Adipocyte (in vitro differentiated cells): ENCODE results near the gene BARHL2.

Experiments used
- DNase-seq: peaks from one replicate; pipeline ENCODE4 v3.0.0-alpha.2; 2015; ENCODE audit warnings: low read depth
- H3K27me3 ChIP-seq: replicated peaks from 2 replicates; pipeline ENCODE4 v1.7.0; 2013; ENCODE audit warnings: mild to moderate bottlenecking, low read length, moderate library complexity; ENCODE audit not compliant: control insufficient read depth, insufficient read depth
- H3K36me3 ChIP-seq: 2 replicates; pipeline ENCODE4 v1.7.0; 2013; ENCODE audit warnings: low read length, mild to moderate bottlenecking, moderate library complexity; ENCODE audit not compliant: control insufficient read depth, insufficient read depth, severe bottlenecking
- H3K4me1 ChIP-seq: 2 replicates; pipeline ENCODE4 v1.7.0; 2013; ENCODE audit warnings: mild to moderate bottlenecking, low read length, moderate library complexity; ENCODE audit not compliant: control insufficient read depth, insufficient read depth
- H3K4me3 ChIP-seq: 2 replicates; pipeline ENCODE4 v1.7.0; 2013; ENCODE audit warnings: mild to moderate bottlenecking, low read length, moderate library complexity
- H3K9ac ChIP-seq: 2 replicates; pipeline ENCODE4 v1.7.0; 2013; ENCODE audit warnings: mild to moderate bottlenecking, low read length, moderate library complexity
- H3K9me3 ChIP-seq: 2 replicates; pipeline ENCODE4 v1.7.0; 2013; ENCODE audit warnings: mild to moderate bottlenecking, low read length, moderate library complexity; ENCODE audit not compliant: control insufficient read depth

Gene BARHL2

DNA sequence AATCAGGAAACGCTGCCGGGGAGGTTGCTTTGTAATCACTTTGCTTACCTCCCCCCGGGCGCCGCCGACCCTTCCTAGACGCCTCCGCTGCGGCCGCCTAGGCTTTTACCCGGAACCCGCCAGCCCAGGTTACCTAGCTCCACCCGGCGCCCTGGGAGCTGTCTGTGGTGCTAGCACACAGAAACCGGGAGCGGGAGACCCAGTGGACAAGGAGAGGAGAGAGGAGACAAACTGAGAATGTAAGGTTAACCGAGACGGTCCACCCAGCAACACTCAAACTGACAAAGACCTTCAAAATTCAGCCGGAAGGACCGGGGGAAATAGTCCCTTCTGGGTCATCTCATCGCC is 9.8 kb downstream of the BARHL2 start:
- peak overlapping the region; percentile 70 for H3K4me3 ChIP-seq
- H3K9ac ChIP-seq = no peak overlapping the region
- DNase-seq = peak; percentile 51
- H3K9me3 ChIP-seq = peaks cover 5% of the 10 kb centered on the region
- H3K27me3 ChIP-seq = peaks cover 85% of the 10 kb centered on the region
- H3K4me1 ChIP-seq = peaks cover 5% of the 10 kb centered on the region
- no peaks in the 10 kb centered on the region for H3K36me3 ChIP-seq

DNA sequence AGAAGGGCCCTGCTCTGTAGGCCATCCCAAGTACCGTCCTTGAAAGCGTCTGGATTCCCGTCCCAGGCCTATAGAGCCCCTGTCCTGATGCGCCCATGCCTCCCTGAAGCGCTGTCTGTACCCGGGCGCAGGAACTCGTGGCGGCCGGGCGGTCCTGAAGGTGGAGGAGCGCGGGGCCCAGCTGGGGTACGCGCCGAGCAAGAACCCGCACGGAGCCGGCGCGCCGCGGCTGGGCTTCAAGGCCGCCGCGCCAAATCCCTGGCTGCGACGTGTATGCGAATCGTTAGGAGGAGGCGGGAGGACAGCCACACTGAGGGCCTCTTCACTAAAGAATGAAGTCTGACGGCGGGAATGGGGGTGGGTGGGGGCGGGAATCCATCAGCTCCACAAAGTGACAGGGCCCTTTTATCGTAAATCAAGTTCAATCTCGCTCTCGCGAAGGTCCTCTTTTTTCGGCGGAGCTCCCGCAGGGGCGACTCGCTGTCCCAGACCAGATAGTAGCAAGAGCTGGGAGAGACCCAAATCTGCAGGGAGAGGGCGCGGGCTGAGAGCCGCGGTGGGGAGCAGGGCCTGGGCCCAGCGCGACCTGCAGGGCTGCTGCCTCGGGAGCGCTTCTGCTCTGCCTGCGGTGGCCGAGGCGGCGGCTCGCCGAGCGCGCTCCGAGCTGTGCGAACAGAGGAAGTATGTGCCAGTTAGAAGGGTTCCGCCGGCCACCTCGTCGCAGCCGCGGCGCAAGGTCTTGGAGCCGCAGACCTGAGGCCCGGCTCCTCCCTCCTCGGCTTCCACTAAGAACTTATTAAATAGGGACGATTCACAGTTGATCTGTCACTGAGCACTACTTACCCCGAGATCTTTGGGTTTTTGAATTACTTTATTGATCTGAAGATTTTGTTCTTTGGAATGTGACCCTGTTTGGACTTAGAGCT is 10.4 kb downstream of the BARHL2 start:
- Histone ChIP-seq H3K9ac (no peak overlapping the region), H3K4me3 (peak overlapping the region; percentile 70), H3K27me3 (peaks cover 86% of the 10 kb centered on the region), H3K9me3 (peaks cover 5% of the 10 kb centered on the region), H3K36me3 (no peaks in the 10 kb centered on the region), H3K4me1 (peaks cover 5% of the 10 kb centered on the region)
- no peak for DNase-seq

DNA sequence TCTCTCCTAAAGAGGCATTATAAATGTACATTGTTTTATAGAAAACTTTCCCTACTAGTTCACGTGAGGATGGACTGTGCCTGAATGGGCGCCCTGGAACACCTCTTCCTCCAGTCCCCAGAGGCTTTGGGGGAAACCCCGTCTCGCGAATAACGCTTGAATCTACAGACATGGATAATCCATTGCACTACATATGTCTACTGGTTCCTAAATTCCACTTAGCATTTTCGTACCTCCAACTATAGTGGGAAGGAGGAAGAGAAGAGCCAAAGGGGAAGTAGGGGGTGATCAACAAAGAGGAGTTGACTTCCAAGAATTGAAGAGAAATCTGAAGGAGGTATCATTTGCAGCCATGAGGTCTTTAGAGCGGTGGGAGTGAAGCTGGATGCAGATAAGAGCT is 11.1 kb downstream of the BARHL2 start:
- DNase-seq = no peak
- peaks cover 79% of the 10 kb centered on the region for H3K27me3 ChIP-seq
- H3K9ac ChIP-seq = no peak overlapping the region
- H3K4me3 ChIP-seq = no peak overlapping the region
- H3K9me3 ChIP-seq = peaks cover 5% of the 10 kb centered on the region
- no peaks in the 10 kb centered on the region for H3K36me3 ChIP-seq
- peaks cover 5% of the 10 kb centered on the region for H3K4me1 ChIP-seq

DNA sequence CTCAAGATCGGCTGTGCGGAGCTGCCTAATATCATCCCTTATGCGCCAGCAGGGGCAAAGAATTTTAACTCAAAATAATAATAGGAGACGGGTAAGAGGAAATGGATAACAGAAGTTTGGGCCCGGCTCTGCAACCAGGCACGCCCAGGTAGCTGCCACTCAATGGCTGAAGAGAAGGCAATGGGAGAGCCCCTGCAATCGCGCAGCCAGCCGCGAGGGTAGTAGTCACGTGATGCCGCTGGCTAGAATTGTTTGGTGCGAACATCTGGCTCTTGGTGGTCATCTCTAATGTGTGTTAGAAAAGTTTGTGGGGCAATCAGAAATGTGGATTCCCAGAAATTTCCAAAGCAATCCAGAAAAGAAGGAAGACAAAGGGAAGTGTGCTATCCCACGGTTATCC is 12.3 kb downstream of the BARHL2 start:
- H3K9ac ChIP-seq = no peak overlapping the region
- DNase-seq = no peak
- no peak overlapping the region for H3K4me3 ChIP-seq
- H3K27me3 ChIP-seq = peaks cover 69% of the 10 kb centered on the region
- H3K9me3 ChIP-seq = peaks cover 5% of the 10 kb centered on the region
- H3K36me3 ChIP-seq = no peaks in the 10 kb centered on the region
- peaks cover 5% of the 10 kb centered on the region for H3K4me1 ChIP-seq

DNA sequence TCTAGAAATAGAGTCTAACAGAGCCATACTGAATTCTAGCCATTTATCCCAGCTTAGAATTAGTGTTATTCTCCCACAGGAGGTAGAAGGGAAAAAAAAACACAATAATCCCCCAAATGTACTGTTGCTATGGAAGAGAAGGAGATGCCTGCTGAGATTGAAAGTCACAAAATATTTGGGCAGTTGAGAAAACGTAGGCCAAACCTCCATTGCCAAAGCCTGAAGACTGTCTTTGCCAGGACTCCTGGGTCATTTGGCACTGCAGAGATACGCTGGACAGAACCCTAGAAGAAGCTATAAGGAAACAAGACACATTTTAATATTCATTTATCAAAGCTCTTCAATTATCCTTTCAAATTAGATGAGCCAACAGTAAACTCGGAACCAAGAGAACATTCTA is 22.3 kb downstream of the BARHL2 start:
- DNase-seq = no peak
- Histone ChIP-seq H3K9me3 (no peaks in the 10 kb centered on the region), H3K36me3 (no peaks in the 10 kb centered on the region), H3K4me3 (no peak overlapping the region), H3K9ac (no peak overlapping the region), H3K27me3 (peaks cover 5% of the 10 kb centered on the region), H3K4me1 (no peaks in the 10 kb centered on the region)

DNA sequence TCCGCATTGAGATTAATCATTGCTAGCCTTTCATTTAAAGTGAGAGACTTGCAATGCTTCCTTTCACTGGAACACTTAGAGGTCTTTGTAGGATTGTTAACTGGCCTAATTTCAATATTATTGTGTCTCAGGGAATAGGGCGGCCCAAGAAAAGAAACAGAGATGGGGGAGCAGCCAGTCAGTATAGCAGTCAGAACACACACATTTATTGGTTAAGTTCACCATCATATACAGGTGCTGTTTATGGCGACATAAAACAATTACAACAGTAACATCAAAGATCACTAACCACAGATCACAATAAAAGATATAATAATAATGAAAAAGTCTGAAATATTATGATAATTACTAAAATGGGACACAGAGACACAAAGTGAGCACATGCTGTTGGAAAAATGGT is 29.4 kb downstream of the BARHL2 start:
- no peaks in the 10 kb centered on the region for H3K36me3 ChIP-seq
- no peak overlapping the region for H3K9ac ChIP-seq
- H3K27me3 ChIP-seq = no peaks in the 10 kb centered on the region
- no peak overlapping the region for H3K4me3 ChIP-seq
- DNase-seq = no peak
- H3K4me1 ChIP-seq = no peaks in the 10 kb centered on the region
- H3K9me3 ChIP-seq = no peaks in the 10 kb centered on the region

DNA sequence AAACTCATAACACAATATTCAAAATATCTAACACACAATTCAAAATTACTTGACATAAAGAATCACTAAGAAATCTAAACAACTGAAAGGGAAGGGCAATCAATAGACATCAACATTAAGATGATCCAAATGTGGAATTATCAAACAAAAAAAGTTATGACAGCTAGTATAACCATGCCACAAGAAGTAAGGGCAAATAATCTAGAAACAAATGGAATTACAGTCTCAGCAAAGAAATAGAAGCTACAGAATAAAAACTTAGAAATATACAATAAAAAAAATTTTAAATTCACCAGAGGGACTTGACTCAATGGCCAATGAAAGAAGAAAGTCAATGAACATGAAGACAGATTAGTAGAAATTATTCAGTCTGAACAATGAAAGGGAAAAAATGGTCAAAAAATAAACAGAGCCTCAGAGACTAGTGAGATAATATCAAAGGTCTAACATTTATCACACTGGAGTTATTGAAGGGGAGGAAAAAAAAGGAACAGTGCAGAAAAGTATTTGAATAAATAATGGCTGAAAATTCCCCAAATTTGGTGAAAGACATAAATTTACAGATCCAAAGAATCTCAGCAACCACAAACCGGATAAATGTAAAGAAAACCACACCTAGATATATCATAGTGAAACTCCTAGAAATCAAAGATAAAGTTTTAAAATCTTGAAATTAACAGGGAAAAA is 41.8 kb downstream of the BARHL2 start:
- Histone ChIP-seq H3K9ac (no peak overlapping the region), H3K4me1 (no peaks in the 10 kb centered on the region), H3K4me3 (no peak overlapping the region), H3K36me3 (no peaks in the 10 kb centered on the region), H3K27me3 (no peaks in the 10 kb centered on the region), H3K9me3 (peaks cover 18% of the 10 kb centered on the region)
- no peak for DNase-seq

DNA sequence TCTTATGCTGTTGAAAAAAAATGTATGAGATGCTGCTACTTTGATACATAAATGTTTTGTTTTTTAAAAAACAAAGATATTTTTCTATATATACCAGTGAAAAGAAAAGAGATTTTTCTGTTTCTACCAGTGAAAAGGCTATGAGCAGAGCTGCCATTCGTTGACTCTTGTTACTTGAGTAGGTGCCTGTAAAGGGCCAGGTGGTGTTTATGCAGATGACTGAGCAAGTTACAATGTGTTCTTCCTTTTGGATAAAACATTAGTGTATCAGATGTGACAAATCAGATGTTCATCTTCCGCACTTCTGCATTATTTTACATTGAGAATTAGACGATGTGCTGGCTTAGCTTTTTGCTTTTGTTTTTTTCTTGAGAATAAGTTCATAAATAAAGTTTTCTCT is 45.4 kb downstream of the BARHL2 start:
- no peaks in the 10 kb centered on the region for H3K27me3 ChIP-seq
- peaks cover 18% of the 10 kb centered on the region for H3K9me3 ChIP-seq
- no peak overlapping the region for H3K4me3 ChIP-seq
- H3K36me3 ChIP-seq = no peaks in the 10 kb centered on the region
- no peaks in the 10 kb centered on the region for H3K4me1 ChIP-seq
- H3K9ac ChIP-seq = no peak overlapping the region
- DNase-seq = no peak

DNA sequence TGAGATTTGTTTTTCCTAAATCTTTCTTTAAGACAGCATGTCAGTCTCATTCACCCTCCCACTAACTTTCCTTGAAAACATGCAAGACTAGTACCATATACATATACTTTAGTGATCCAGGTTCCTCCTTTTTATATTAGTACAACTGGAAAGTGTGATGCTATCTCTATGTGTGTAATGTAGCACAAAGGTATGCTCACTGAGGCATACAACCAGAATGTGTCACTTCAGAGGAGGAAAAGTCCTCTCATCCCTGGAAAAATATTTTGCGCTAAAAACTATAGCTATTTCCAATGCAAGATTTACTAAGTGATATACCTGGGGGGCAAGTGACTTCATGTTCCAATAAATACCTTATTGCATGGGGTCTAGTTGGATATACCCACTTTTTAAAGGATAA is 45.9 kb downstream of the BARHL2 start:
- no peaks in the 10 kb centered on the region for H3K27me3 ChIP-seq
- no peak overlapping the region for H3K9ac ChIP-seq
- no peaks in the 10 kb centered on the region for H3K4me1 ChIP-seq

More for the DNA sequence above, 45.9 kb downstream of the BARHL2 start:
- DNase-seq = no peak
- no peak overlapping the region for H3K4me3 ChIP-seq
- H3K36me3 ChIP-seq = no peaks in the 10 kb centered on the region
- peaks cover 16% of the 10 kb centered on the region for H3K9me3 ChIP-seq
